ENCODE measurements around the gene FRMD5.
"Not testable (repeated sequence)": the region's sequence is repeated elsewhere in the genome, so short reads cannot be mapped to it uniquely, and the experiment has no call there.

Gene FRMD5

DNA sequence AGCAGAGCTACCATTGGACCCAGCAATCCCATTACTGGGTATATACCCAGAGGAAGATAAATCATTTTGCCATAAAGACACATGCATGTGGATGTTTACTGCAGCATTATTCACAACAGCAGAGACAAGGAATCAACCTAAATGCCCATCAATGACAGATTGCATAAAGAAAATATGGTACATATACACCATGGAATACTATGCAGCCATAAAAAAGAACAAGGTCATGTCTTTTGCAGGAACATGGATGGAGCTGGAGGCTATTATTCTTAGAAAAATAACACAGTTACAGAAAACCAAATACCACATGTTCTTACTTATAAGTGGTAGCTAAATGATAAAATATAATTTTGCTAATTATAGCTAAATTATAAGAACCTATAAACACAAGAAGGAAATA lies 162.3 kb downstream of the FRMD5 start:
- not testable (repeated sequence) for DNase-seq (ENCODE audit: low read depth)

GRCh38 chr15:44029940-44030568 lies 165.0 kb downstream of the FRMD5 start:
- no peak for DNase-seq (ENCODE audit: low read depth)

- DNase-seq (ENCODE audit: low read depth) = no peak
Measured at GRCh38 chr15:44029003-44029402, 166.1 kb downstream of the FRMD5 start.

- DNase-seq (ENCODE audit: low read depth) = no peak
Measured at GRCh38 chr15:44028349-44028748, 166.7 kb downstream of the FRMD5 start.

DNA sequence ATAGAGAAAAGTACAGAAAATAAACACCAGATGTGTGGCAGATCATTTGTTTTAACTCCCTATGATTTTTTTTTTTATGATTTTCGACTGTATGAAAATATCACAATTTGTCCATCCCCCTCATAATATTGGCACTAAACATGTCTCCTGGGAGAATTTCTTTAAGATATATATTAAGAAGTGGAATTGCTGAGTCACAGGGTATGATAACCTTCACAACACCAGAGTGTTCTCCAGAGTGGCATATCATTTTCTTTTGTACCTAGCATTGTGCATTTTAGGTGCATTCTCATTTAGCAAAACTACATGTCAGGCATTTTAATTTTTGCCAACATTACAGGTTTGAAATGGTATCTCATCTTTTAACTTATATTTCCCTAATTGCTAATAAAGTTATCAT lies 170.9 kb downstream of the FRMD5 start:
- no peak for DNase-seq (ENCODE audit: low read depth)

DNA sequence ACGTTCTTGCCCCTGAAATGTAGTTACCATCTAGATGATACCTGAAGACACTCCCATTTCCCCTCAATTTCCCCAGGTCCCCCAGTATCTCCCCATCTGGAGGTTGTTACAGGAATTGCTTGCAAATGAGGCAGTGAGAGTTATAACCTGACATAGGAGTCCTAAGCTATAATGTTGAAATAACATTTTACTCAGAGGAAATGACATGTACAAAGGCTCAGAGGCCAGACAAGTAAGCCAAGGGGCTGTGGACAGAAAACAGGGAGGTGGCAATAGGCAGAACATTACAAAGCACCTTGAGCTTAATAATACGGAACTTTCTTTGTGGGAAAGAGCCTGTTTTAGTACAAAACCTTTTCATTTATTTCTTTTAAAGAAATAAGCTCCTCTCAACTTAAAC lies 171.9 kb downstream of the FRMD5 start:
- DNase-seq (ENCODE audit: low read depth) = no peak

GRCh38 chr15:44018151-44018550 lies 176.9 kb downstream of the FRMD5 start:
- DNase-seq (ENCODE audit: low read depth) = no peak

GRCh38 chr15:44015545-44016305 lies 179.3 kb downstream of the FRMD5 start:
- DNase-seq (ENCODE audit: low read depth) = no peak

DNA sequence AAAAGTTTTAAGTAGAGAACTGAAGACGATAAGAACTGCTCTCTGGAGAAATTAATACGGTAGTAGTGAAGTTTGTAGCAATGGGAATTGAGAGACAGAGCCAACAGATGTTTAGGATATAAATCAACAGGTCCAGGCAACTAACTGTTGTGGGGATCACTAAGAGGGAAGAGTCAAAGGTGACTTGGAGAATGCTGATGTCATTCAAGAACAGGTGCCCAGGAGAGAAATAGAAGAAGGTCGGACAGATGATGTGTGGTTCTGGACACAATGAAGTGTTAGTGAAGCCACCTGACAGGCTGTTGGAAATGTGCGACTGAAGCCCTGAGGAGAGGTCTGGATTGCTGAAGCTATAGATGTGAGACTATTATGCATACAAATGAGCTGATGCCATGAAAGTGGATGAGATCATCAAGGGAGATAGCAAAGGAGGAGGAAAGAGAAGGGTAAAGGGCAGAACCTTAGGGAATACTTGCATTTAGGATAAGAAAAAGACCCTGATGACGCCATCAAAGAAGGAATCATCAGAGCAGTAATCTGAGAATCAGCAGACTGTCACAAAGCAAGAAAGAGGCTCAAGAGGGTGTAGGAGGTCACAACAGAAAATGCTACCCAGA lies 183.7 kb downstream of the FRMD5 start:
- DNase-seq (ENCODE audit: low read depth) = no peak

DNA sequence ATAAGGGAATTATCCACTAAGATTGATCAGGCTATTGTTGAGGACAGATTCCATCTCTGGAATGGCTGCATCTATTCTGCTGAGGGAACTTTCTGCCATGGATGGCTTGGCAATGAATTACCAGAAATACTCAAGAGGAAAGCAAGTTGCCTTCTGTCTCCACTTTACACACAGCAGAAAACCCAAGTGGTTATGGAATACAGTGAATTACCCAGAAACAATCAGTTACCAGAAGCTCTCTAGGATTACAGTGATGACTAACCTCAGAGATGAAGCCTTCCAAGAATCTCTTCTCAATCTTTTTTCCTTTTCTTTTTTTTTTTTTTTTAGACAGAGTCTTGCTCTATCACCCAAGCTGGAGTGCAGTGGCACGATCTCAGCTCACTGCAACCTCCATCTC lies 185.0 kb downstream of the FRMD5 start:
- DNase-seq (ENCODE audit: low read depth) = peak; percentile 88

GRCh38 chr15:44009038-44009437 lies 186.0 kb downstream of the FRMD5 start:
- DNase-seq (ENCODE audit: low read depth) = peak; percentile 32

- DNase-seq (ENCODE audit: low read depth) = peak; percentile 75
Measured at GRCh38 chr15:44000248-44000647, 194.8 kb downstream of the FRMD5 start.

DNA sequence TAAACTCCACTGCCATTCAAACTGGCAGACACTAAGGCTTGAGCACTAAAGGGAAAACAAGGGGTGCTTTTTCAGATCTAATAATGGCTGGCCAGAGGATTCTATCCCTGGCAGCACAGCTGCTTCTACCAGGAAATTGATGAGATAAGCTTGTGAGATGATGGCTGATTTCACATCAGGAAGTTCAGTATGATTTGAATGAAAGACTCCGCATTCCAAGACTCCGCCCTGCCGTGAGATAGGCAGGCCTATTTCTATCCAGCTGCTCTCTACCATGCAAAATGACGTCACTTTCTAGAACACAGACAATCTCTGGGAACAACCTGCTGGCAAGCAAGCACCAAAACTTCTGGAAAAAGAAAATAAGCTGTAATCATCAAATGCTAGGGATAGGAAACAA lies 196.5 kb downstream of the FRMD5 start:
- DNase-seq (ENCODE audit: low read depth) = no peak

DNA sequence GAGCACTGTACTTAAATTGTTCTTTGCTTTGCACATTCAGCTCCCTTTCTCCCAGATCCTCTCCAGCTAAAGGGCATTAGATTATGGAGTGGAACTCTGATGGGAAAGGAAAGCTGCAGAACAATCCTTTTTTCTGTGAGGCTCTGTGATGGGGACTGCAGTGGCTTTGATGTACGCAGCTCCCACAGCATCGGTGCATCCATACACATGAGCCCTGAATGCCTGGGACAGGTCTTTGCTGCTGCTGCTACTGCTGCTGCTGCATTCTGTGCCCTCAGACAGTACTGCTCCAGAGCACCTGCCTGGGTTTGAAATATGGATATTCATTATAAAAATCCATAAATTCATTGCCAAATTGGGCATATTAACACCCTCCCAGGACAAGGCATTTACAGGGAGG lies 203.9 kb downstream of the FRMD5 start:
- no peak for DNase-seq (ENCODE audit: low read depth)

- DNase-seq (ENCODE audit: low read depth) = no peak
Measured at GRCh38 chr15:43989938-43990337, 205.1 kb downstream of the FRMD5 start.

- no peak for DNase-seq (ENCODE audit: low read depth)
Measured at GRCh38 chr15:43988900-43989299, 206.2 kb downstream of the FRMD5 start.

DNA sequence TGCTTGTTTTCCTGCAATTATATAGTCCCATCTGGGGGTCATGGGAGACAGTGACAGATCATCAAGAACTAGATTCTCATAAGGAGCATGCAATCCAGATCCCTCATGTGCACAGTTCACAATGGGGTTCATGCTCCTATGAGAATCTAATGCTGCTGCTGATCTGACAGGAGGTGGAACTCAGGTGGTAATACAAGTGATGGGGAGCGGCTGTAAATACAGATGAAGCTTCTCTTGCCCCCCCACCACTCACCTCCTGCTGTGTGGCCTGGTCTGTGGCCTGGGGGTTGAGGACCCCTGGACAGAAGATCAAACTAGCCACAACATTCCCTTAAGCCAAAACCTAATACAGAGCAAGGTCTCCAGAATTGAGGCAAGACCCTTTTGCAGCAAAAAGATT lies 207.1 kb downstream of the FRMD5 start:
- no peak for DNase-seq (ENCODE audit: low read depth)

DNA sequence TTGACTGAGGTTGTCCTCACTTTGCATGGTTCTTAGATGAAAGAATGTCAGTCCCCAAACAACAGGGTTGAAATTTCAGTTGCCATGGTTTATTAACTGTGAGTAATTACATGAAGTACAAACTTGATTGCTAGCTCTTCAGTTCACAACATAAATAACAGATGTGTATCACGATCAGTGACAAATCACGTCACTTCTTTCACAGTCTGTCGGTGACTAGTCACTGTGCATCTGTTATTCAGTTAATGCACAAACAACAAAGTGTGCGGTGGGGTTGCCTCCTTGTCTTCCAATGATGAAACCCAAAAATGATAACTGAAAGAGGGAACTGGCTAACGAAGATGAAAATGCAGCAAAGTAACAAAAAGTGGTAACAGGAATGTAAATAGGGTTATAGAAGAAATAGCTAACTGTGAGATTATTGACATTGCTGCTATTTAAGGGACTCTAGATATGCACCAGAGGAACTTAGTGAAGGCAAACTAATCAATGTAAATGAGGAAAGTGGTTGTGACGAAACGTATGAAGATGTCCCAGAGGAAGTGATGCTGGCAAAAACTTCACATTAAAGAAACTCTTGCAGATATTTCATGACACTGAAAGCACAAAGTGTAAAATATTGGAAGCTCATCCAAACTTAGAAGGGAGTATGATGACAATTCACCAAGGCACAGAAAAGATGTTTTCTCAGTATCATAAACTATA lies 208.9 kb downstream of the FRMD5 start:
- DNase-seq (ENCODE audit: low read depth) = no peak

- no peak for DNase-seq (ENCODE audit: low read depth)
Measured at GRCh38 chr15:43981576-43981975, 213.5 kb downstream of the FRMD5 start.

DNA sequence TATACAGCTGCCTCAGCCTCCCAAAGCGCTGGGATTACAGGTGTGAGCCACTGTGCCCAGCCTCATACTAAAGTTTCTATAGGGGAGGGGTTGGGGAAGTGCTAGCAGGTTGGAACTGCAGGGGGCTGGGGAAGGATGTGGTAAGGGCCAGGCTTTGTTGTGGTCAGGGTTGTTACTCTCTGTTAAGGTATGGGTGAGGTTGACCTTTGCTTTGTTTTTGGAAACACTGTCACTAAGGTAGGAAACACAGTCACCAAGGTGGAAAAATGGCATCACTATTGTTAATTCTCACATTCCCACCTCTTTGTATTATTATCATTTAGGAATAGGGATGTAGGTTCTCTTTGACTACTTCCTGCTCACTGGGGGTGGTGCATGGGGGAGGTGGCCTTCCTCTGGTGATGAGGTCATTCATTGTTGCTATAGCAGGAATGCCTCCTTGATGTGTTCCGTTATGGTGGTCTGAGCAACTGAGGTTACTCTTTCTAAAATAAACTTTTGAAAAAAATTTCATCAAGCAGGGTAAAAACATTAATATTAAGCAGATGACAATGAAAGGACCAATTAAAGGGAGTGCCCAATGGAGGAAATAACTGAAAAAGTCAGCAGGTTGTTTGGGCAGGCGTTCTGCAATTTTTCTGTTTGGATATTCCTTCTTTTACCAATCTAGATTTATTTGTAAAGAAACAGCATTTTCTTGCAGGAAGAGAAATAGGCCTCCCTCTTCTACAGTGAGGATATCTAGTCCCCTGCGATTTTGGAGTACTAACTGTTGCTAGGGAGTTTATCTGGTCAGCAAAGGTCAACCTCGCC lies 217.8 kb downstream of the FRMD5 start:
- no peak for DNase-seq (ENCODE audit: low read depth)

DNA sequence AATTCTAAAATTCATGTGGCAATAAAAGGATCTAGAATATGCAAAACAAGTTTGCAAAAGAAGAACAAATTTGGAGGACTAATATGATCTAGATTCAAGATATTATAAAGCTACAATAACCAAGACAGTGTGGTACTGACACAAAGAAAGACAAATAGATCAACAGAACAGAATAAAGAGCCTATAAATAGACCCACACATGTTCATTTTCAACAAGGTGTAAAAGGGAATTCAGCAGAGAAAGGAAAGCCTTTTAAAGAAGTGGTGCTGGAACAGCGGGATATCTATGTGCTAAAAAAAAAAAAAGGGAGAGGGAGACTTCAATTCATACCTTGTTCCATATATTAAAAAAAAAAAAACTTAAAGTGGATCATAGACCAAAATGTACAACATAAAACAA lies 219.3 kb downstream of the FRMD5 start:
- no peak for DNase-seq (ENCODE audit: low read depth)

- DNase-seq (ENCODE audit: low read depth) = no peak
Measured at GRCh38 chr15:43975326-43975725, 219.7 kb downstream of the FRMD5 start.
